ENCODE data around the gene CHSY1.

- TF ChIP-seq REST (IDR thresholded peaks at IDR 0.05; ENCODE audit: low read depth) (no peak), NFIC (IDR thresholded peaks at IDR 0.05) (no peak), TCF12 (IDR thresholded peaks at IDR 0.05; ENCODE audit: low read depth) (no peak), RAD21 (IDR thresholded peaks at IDR 0.05; ENCODE audit: low read depth) (no peak), ZBTB7A (IDR thresholded peaks at IDR 0.05; ENCODE audit: low read depth) (no peak), EP300 (IDR thresholded peaks at IDR 0.05; ENCODE audit: borderline replicate concordance) (no peak), USF1 (IDR thresholded peaks at IDR 0.05) (no peak)
Measured at GRCh38 chr15:101188637-101189408, 63.0 kb downstream of the CHSY1 start.

Measured in Ishikawa (cell line).